Pancreas (tissue), 10 donors: ENCODE results near the gene ASB2. TPM values are rescaled to one million over a fixed set of nuclear protein-coding genes. Genes with fewer than 3 reads are reported as not detected.
A peak's percentile ranks its signal among the peaks of the same experiment; 100 is the strongest.

Source experiments
- ATAC-seq, 4 donors: fragments of 200-7000 bp; cut with Tn5 transposase; one replicate each; pipeline versions ENCODE4 v1.8.0 to v1.9.1; 2020; ENCODE audit warnings: mild to moderate bottlenecking in 4 of 4, moderate library complexity in 4 of 4
- DNase-seq, 6 donors: peaks; one replicate each; pipeline ENCODE4 v3.0.0-alpha.2; 2020
- FAIRE-seq: peaks from 2 replicates; lab custom pipeline; 2012; peaks lifted over from hg19 to GRCh38; lab: Jason Lieb, UNC
- H3K27ac ChIP-seq, 4 donors: fragments of 200-600 bp; sonication (generic); 1 replicate in 3 of 4; 2 replicates in 1 of 4; pipeline versions ENCODE4 v1.5.0 to v1.8.0; 2020
- H3K27me3 ChIP-seq, 4 donors: fragments of 200-600 bp; one replicate each; pipeline ENCODE4 v1.8.0; 2021
- H3K36me3 ChIP-seq, 3 donors: fragments of 200-600 bp; sonication (generic) in 1 of 3; one replicate each; pipeline versions ENCODE4 v1.5.0 to v1.8.0; 2020 to 2021
- H3K4me1 ChIP-seq, 3 donors: fragments of 200-600 bp; one replicate each; pipeline ENCODE4 v1.8.0; 2021
- H3K4me3 ChIP-seq, 4 donors: fragments of 200-600 bp; sonication (generic) in 2 of 4; one replicate each; pipeline versions ENCODE4 v1.5.0 to v1.8.0; 2020 to 2021
- H3K9me3 ChIP-seq, 4 donors: fragments of 200-600 bp; one replicate each; pipeline ENCODE4 v1.8.0; 2021
- CTCF ChIP-seq, 4 donors: fragments of 200-600 bp; sonication (generic) in 3 of 4; IDR thresholded peaks; one replicate each; pipeline versions ENCODE4 v1.5.0 to v1.8.0; 2021; ENCODE audit warnings: antibody characterized with exemption in 4 of 4
- WGBS, 2 donors: extraction: QIAGEN DNeasy Blood & Tissue Kit; methylation state at CpG; one replicate each; pipeline ENCODE4 v1.1.7; 2013; 5-methylcytosine and 5-hydroxymethylcytosine counted together
- intact Hi-C, 3 donors: fragments of 100-400 bp; cut with DNase I; formaldehyde crosslinking; loops; one replicate each; pipeline versions ENCODE4 v1.11.1 to v1.14.2; 2022
- microRNA-seq, 2 donors: library from miRNA; unstranded; fragments of <30 nt; microRNA quantifications; one replicate each; pipeline versions ENCODE4 to v1.1.0, GENCODE V29; 2019 to 2020
- polyA plus RNA-seq, 2 donors: library from polyadenylated mRNA; stranded (reverse); fragments of 200-250 nt; gene quantifications; one replicate each; pipeline ENCODE4 v1.2.3, GENCODE V29; 2013
- total RNA-seq, 6 donors: library from RNA; stranded (reverse); fragmentation: NEBNext Ultra II Directional in 4 of 6; extraction: Animal tissue kit (Norgen Biotek cat#: 25700) in 4 of 6; gene quantifications; one replicate each; pipeline versions ENCODE4 v1.2.1 to v1.2.4, GENCODE V29; 2021 to 2023
- donor health status: healthy with polysubstance abuse.
- donor health status: DM: no; HTN: no; CAD: no; lungs with moderate emphysema.
- donor health status: DM: no; HTN: no; CAD: no.
- donor health status: control.
- donor health status: control.
- donor health status: Bipolar disorder and iron deficiency.
- donor health status: DM: yes; HTN: yes; CAD: no.
- donor health status: DM: no; HTN: no; CAD: no.
- donor health status: DM: no; HTN: no; CAD: no.
- donor health status: DM: yes; HTN: yes; CAD: no.

Gene ASB2
- total and polyA plus RNA-seq, 8 donors, result 0.09 to 1.4 (median 0.40) TPM

- H3K27ac ChIP-seq, result no peak overlapping the region
- H3K36me3 ChIP-seq, result no peaks in the 10 kb centered on the region
- no peaks in the 10 kb centered on the region for H3K27me3 ChIP-seq
- 61 to 64% methylated on average over 15 of the region's 15 CpGs for WGBS, 2 donors
- DNase-seq (no peak), ATAC-seq (peak in 1 of 4 donors; percentile 28), FAIRE-seq (no peak)
- no peaks in the 10 kb centered on the region for H3K9me3 ChIP-seq
- H3K4me1 ChIP-seq, result no peaks in the 10 kb centered on the region
- intact Hi-C loops, result loop anchor here in 1 of 3 donors (5.0 kb wide), 1 partner anchor 235 kb away; no protein-coding TSS in a partner anchor
- no peak overlapping the region for H3K4me3 ChIP-seq
- no peak for TF ChIP-seq CTCF (IDR thresholded peaks at IDR 0.05)
Measured at GRCh38 chr14:93891756-93892504, 84.4 kb downstream of the ASB2 start.

- FAIRE-seq (no peak), DNase-seq (no peak), ATAC-seq (no peak)
- Histone ChIP-seq H3K36me3 (no peaks in the 10 kb centered on the region), H3K27me3 (peaks cover 0 to 4% (median 0%) of the 10 kb centered on the region in 4 donors), H3K4me3 (no peak overlapping the region), H3K27ac (no peak overlapping the region), H3K9me3 (no peaks in the 10 kb centered on the region), H3K4me1 (no peaks in the 10 kb centered on the region)
- 64 to 67% methylated on average over 9 of the region's 9 CpGs for WGBS, 2 donors
- intact Hi-C loops, result loop anchor here in 1 of 3 donors (5.0 kb wide), 1 partner anchor 233 kb away; no protein-coding TSS in a partner anchor
- TF ChIP-seq CTCF (IDR thresholded peaks at IDR 0.05), result no peak
Measured at GRCh38 chr14:93889739-93890483, 86.5 kb downstream of the ASB2 start.

- no peak for DNase-seq
- no peak for TF ChIP-seq CTCF (IDR thresholded peaks at IDR 0.05)
- H3K27me3 ChIP-seq, result peaks cover 0 to 4% (median 0%) of the 10 kb centered on the region in 4 donors
- intact Hi-C loops, result no loop called here
- H3K36me3 ChIP-seq, result no peaks in the 10 kb centered on the region
- no peak overlapping the region for H3K27ac ChIP-seq
- no peak for ATAC-seq
- FAIRE-seq, result no peak
- H3K9me3 ChIP-seq, result no peaks in the 10 kb centered on the region
- H3K4me3 ChIP-seq, result no peak overlapping the region
- H3K4me1 ChIP-seq, result no peaks in the 10 kb centered on the region
- whole genome bisulfite sequencing, 2 donors, result 38 to 57% methylated on average over 12 of the region's 12 CpGs
Measured at GRCh38 chr14:93888995-93889394, 87.4 kb downstream of the ASB2 start.

- Histone ChIP-seq H3K27ac (no peak overlapping the region), H3K4me3 (no peak overlapping the region), H3K27me3 (peaks cover 0 to 4% (median 0%) of the 10 kb centered on the region in 4 donors), H3K9me3 (no peaks in the 10 kb centered on the region), H3K36me3 (no peaks in the 10 kb centered on the region), H3K4me1 (no peaks in the 10 kb centered on the region)
- whole genome bisulfite sequencing, 2 donors, result 76 to 80% methylated on average over 1 of the region's 1 CpG
- FAIRE-seq, result no peak
- ATAC-seq, result no peak
- no peak for TF ChIP-seq CTCF (IDR thresholded peaks at IDR 0.05)
- intact Hi-C loops, result no loop called here
- no peak for DNase-seq
Measured at GRCh38 chr14:93884950-93885349, 91.4 kb downstream of the ASB2 start.

Small RNA genes lying within 50 kb of the gene (microRNA-seq; reads per million reads assigned to microRNA genes)
- gene MIR4506, result 0 reads per million in 2 donors

Other genes starting within 250 kb of the ASB2 start
- under 1 TPM; 0.28 to 0.56 (median 0.33) TPM for gene PRIMA1, start 188.1 kb downstream of the ASB2 start, total RNA-seq
- gene PRIMA1, start 188.1 kb downstream of the ASB2 start, polyA plus RNA-seq, result under 1 TPM; 0.27 to 0.61 TPM
- gene FAM181A, start 49.2 kb downstream of the ASB2 start, total RNA-seq, result not detected
- gene FAM181A, start 49.2 kb downstream of the ASB2 start, polyA plus RNA-seq, result not detected
- gene CCDC197, start 20.7 kb upstream of the ASB2 start, total RNA-seq, result not detected
- gene CCDC197, start 20.7 kb upstream of the ASB2 start, polyA plus RNA-seq, result not detected
- 1 to 10 TPM in 2 of 6 donors, under 1 TPM in 4; 0.51 to 1.3 (median 0.87) TPM for gene OTUB2, start 49.8 kb upstream of the ASB2 start, total RNA-seq
- under 1 TPM; 0.30 to 0.31 TPM for gene OTUB2, start 49.8 kb upstream of the ASB2 start, polyA plus RNA-seq
- gene DDX24, start 104.6 kb upstream of the ASB2 start, total RNA-seq, result 10 to 100 TPM; 55.9 to 86.4 (median 68.0) TPM
- 100 to 1,000 TPM in 1 of 2 donors, 10 to 100 TPM in 1; 60.7 to 111 TPM for gene DDX24, start 104.6 kb upstream of the ASB2 start, polyA plus RNA-seq
- gene IFI27L1, start 104.7 kb upstream of the ASB2 start, total RNA-seq, result 1 to 10 TPM; 3.8 to 8.7 (median 6.8) TPM
- 10 to 100 TPM; 14.1 to 14.3 TPM for gene IFI27L1, start 104.7 kb upstream of the ASB2 start, polyA plus RNA-seq
- 10 to 100 TPM in 4 of 6 donors, 1 to 10 TPM in 2; 8.1 to 21.4 (median 12.1) TPM for gene IFI27, start 134.2 kb upstream of the ASB2 start, total RNA-seq
- 10 to 100 TPM; 61.4 to 78.9 TPM for gene IFI27, start 134.2 kb upstream of the ASB2 start, polyA plus RNA-seq
- gene IFI27L2, start 153.0 kb upstream of the ASB2 start, total RNA-seq, result 10 to 100 TPM in 3 of 6 donors, 1 to 10 TPM in 3; 5.4 to 20.2 (median 10.0) TPM
- 10 to 100 TPM; 38.7 to 90.7 TPM for gene IFI27L2, start 153.0 kb upstream of the ASB2 start, polyA plus RNA-seq
- gene PPP4R4, start 197.8 kb upstream of the ASB2 start, total RNA-seq, result 1 to 10 TPM in 1 of 6 donors, under 1 TPM in 5; 0.56 to 1.3 (median 0.66) TPM
- 1 to 10 TPM in 1 of 2 donors, under 1 TPM in 1; 0.19 to 1.2 TPM for gene PPP4R4, start 197.8 kb upstream of the ASB2 start, polyA plus RNA-seq